Spleen (tissue), 7 donors: ENCODE results near the gene VTI1A.

Experiments used
- POLR2A ChIP-seq, 3 donors: fragments of 450-650 bp; IDR thresholded peaks; one replicate each; pipeline ENCODE4 v1.5.1; 2017; ENCODE audit warnings: antibody characterized with exemption in 3 of 3, mild to moderate bottlenecking in 1 of 3
- POLR2AphosphoS5 ChIP-seq, 3 donors: sonication (generic); formaldehyde crosslinking; IDR thresholded peaks; one replicate each; pipeline ENCODE4 v1.5.1; 2017; ENCODE audit warnings: antibody characterized with exemption in 3 of 3
- TF ChIP-seq, protein P1 (sequence below), 11 experiments: fragments of 200-600 bp in 7 of 11; fragments of 450-650 bp in 4 of 11; sonication (generic) in 4 of 11; IDR thresholded peaks in 8 of 11; conservative IDR thresholded peaks in 3 of 11; 1 replicate in 7 of 11; 2 replicates in 4 of 11; pipeline versions ENCODE4 v1.4.0 to v1.8.0; 2016 to 2021; ENCODE audit warnings: antibody characterized with exemption in 11 of 11, inconsistent platforms in 4 of 11, mild to moderate bottlenecking in 1 of 11
- donor health status: DM: no; HTN: no; CAD: no; lungs with moderate emphysema.
- donor health status: DM: no; HTN: no; CAD: no.
- donor health status: DM: no; HTN: no; CAD: no.

DNA sequence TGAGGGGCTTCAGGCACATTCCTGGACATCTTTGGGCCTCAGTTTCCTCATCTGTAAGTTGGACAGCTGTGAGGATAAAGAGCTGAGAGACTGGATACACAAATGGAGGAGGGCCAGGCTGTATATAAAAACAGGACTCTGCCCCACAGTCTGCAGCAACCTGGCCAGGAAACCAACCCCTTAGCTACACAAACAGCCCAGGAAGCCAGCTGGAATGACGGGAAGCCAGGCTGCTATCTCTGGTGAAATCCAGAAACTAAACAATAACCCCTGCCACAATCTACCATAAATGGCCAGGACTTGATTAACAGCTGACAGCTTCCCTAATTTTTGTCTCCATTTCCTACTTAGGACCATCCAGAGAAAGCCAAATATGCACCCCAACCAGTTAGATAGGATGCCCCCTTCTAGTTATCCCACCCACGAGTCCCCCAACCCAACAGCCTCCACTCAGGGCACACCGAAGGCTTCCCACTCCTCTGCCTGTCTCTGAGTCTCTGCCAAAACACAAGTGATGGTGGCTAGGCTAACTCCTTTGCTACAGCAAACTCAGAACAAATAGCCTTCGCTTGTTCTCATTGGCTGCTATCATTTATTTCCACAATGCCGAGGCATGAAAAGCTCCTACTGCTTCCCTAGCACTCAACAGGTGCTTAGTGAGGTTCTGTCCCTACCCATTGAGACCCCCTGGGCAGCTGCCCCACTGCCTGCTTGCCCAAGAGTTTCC, 393.1 kb downstream of the VTI1A start:
- TF ChIP-seq, protein P1, sequence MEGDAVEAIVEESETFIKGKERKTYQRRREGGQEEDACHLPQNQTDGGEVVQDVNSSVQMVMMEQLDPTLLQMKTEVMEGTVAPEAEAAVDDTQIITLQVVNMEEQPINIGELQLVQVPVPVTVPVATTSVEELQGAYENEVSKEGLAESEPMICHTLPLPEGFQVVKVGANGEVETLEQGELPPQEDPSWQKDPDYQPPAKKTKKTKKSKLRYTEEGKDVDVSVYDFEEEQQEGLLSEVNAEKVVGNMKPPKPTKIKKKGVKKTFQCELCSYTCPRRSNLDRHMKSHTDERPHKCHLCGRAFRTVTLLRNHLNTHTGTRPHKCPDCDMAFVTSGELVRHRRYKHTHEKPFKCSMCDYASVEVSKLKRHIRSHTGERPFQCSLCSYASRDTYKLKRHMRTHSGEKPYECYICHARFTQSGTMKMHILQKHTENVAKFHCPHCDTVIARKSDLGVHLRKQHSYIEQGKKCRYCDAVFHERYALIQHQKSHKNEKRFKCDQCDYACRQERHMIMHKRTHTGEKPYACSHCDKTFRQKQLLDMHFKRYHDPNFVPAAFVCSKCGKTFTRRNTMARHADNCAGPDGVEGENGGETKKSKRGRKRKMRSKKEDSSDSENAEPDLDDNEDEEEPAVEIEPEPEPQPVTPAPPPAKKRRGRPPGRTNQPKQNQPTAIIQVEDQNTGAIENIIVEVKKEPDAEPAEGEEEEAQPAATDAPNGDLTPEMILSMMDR (IDR thresholded peaks at IDR 0.05 in 8 of 11, conservative IDR thresholded peaks at IDR 0.05 in 3 of 11): no peak
- TF ChIP-seq POLR2A (IDR thresholded peaks at IDR 0.05) (no peak), POLR2AphosphoS5 (IDR thresholded peaks at IDR 0.05) (no peak)
